HG03139 (cell line): ENCODE data around the gene RBMY1A1.
"Not testable (repeated sequence)": the region's sequence is repeated elsewhere in the genome, so short reads cannot be mapped to it uniquely, and the experiment has no call there.

Experiments used
- ATAC-seq: cut with Tn5 transposase; IDR thresholded peaks from one replicate; pipeline ENCODE4 v1.9.1; 2021; ENCODE audit not compliant: unreplicated experiment

Gene RBMY1A1

GRCh38 chrY:21534579-21534978 lies at the start of gene RBMY1A1:
RBMY1A1 (plus strand) TSS chrY:21534879; CDS start chrY:21536892, 2,013 bp downstream.
- not testable (repeated sequence) for ATAC-seq

DNA sequence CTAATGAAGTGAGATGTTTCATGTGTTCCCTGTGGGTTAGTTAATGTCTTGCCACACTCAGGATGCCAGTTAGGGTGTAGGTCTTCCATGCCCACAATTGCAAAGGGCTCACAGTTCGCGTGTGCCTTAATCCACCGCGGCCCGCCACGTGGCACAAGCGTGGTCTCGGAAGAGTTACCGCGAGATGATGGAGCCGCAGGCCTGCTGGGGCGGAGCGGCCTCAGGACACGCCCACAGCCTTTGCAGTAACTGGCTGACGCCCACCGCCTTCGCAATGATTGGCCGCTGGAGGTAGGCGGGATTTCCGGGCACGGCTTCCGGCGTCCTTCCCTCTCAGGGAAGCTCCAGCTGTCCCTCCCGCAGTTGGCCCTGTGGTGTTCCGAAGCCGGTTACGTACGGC lies 23.6 kb upstream of the RBMY1A1 start, which contains the start of gene RBMY1B:
Gene RBMY1B, plus strand, starts transcription at position 301 of the 400 bp plus-strand sequence. CDS start 2,013 bp downstream, outside the sequence.
- not testable (repeated sequence) for ATAC-seq

DNA sequence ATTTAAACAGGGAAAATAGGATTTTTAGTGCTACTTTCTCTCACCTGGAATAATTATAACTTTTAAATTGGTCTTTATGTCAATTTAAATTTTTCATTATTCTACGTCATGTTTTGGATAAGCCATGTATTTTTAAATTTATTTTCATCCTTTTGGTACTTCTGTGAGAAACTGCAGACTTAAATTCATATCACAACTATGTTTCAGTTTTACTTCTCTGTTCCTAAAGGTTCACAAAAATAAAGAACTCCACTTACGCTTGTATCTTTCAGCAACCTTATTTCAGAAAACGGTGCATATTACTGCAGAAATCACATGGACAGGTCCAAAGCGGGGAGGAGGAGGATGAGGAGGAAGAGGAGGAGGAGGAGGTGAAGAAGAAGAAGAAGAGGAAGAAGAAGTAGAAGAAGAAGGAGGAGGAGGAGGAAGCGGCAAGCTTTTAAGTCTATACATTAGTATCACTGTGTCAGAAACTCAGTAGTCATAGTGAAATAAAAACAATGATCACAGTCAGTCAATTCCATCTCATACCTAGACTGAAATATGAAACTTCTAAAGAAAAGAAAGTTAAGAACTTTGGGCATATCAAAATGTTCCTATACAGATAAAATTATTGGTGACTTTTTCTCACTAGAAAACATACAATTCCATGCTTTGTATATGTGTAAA lies 24.8 kb downstream of the RBMY1A1 start:
- peak; percentile 84 for ATAC-seq

DNA sequence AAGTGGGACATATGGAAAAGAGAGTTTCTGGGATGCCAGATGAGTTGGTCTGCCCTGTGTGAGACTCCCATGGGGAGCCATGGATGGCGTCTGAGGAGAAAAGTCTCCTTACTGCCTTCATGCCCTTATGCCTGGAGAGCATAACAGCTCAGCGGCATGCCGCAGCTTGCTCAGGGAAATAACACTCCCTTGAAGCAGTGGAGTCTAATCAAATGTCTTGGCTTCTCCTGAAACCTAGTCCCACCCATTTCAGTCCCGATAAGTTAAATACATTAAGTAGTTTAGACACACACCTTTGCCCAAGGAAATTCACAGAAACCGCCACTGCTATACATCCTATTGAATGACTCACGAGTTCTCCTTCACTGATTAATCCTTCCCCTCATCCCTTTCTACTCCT lies 50.8 kb downstream of the RBMY1A1 start:
- ATAC-seq, result no peak

DNA sequence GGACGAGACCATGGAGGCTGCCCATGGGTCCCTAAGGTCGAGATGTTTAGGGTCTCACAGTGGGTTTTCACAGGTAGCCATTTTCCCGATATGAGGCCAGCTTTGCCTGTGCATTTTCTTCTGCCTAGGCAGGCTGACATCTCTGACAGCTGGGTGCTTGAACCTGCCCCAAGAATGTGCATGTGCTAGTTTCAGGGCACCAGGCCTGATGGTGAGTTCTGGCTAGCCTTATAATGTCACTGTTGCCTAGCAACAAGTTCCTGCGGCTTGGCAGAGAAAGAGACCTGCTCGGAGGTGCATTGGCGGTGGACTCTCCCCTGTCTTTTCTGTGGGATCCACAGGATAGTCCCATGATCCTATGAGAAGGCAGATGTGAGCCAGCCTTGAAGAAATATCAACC lies 51.8 kb downstream of the RBMY1A1 start:
- not testable (repeated sequence) for ATAC-seq

DNA sequence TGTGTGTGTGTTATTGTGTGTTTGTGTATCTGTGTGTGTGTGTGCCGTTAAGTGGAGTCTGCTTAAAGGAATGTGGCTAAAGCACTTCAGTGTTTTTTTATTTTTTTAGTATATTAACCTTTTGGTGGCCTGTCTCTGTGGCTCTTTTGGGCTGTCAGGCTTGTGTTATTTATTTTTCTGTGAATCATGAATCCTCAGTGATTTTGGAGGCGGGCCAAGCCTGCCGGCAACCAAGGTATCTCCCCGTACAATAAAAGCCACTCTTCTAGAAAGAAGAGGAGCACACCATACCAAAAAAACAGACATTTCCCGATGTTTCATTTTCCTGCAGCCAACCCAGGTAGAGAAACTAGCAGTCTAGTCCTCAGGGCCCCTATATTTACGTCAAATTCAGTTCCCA lies 57.4 kb downstream of the RBMY1A1 start:
- ATAC-seq, result no peak

DNA sequence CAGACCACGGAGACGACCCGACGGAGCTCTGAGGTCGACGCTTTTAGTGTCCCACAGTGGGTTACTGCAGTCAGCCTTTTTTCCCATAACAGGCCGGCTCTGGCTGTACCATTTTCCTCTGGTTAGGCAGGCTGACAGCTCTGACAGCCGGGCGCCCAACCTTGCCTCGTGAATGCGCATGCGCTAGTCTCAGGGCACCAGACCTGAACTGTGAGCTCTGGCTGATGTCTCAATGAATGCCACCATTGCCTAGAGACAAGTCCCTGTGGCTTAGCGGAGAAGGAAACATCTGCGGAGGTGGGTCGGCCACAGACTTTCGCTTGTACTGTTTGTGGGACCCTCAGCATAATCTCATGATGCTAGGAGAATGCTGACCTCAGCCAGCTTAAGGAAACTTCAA lies 61.6 kb downstream of the RBMY1A1 start:
- ATAC-seq, result not testable (repeated sequence)
